HepG2 (cell line): Measurements from ENCODE around the gene TFE3. TPM values are rescaled to one million over a fixed set of nuclear protein-coding genes. Genes with fewer than 3 reads are reported as not detected.

Experiments used
- ADNP ChIP-seq: sonication (generic); formaldehyde crosslinking; IDR thresholded peaks from 2 replicates; pipeline ENCODE4 v1.4.0; 2020; ENCODE audit warnings: missing genetic modification reagents
- ATF7 ChIP-seq, 2 experiments: fragments of 450-650 bp in 1 of 2; sonication (generic) in 1 of 2; formaldehyde crosslinking in 1 of 2; IDR thresholded peaks; 2 replicates each; pipeline versions ENCODE4 v1.4.0 to v1.6.1; 2016 to 2020; ENCODE audit warnings: antibody characterized with exemption in 1 of 2, mild to moderate bottlenecking in 1 of 2, missing genetic modification reagents in 1 of 2
- DRAP1 ChIP-seq: IDR thresholded peaks from 2 replicates; pipeline ENCODE4 v1.6.1; 2016; ENCODE audit warnings: missing genetic modification reagents, missing compliant biosample characterization
- KAT7 ChIP-seq: IDR thresholded peaks from 2 replicates; pipeline ENCODE4 v1.6.1; 2018; ENCODE audit warnings: borderline replicate concordance, missing compliant biosample characterization
- NRL ChIP-seq: sonication (generic); formaldehyde crosslinking; IDR thresholded peaks from 2 replicates; pipeline ENCODE4 v1.5.0; 2020; ENCODE audit warnings: missing genetic modification reagents, mild to moderate bottlenecking, moderate library complexity, borderline replicate concordance
- RXRB ChIP-seq: IDR thresholded peaks from 2 replicates; pipeline ENCODE4 v1.6.1; 2016; ENCODE audit warnings: borderline replicate concordance, missing genetic modification reagents, missing compliant biosample characterization
- SNAPC2 ChIP-seq: sonication (generic); formaldehyde crosslinking; IDR thresholded peaks from 2 replicates; pipeline ENCODE4 v1.8.1; 2022; ENCODE audit warnings: mild to moderate bottlenecking, missing genetic modification reagents
- TBX2 ChIP-seq: sonication (generic); formaldehyde crosslinking; IDR thresholded peaks from 2 replicates; pipeline ENCODE4 v1.5.0; 2020; ENCODE audit warnings: missing genetic modification reagents, mild to moderate bottlenecking, borderline replicate concordance
- TRAFD1 ChIP-seq: sonication (generic); formaldehyde crosslinking; IDR thresholded peaks from 2 replicates; pipeline ENCODE4 v1.5.1; 2020; ENCODE audit warnings: missing genetic modification reagents, mild to moderate bottlenecking, borderline replicate concordance
- U2AF2 ChIP-seq: fragments of 200-400 bp; formaldehyde crosslinking; IDR thresholded peaks from 2 replicates; pipeline ENCODE4 v1.6.1; 2017; ENCODE audit warnings: low read depth, mild to moderate bottlenecking, low read length
- ZBTB44 ChIP-seq: sonication (generic); formaldehyde crosslinking; IDR thresholded peaks from 2 replicates; pipeline ENCODE4 v1.4.0; 2020; ENCODE audit warnings: missing genetic modification reagents
- ZGPAT ChIP-seq: IDR thresholded peaks from 2 replicates; pipeline ENCODE4 v1.6.1; 2016; ENCODE audit warnings: mild to moderate bottlenecking
- ZMYM2 ChIP-seq: sonication (generic); formaldehyde crosslinking; IDR thresholded peaks from 2 replicates; pipeline ENCODE4 v1.8.0; 2022; ENCODE audit warnings: mild to moderate bottlenecking, missing genetic modification reagents
- ZNF232 ChIP-seq: sonication (generic); formaldehyde crosslinking; IDR thresholded peaks from 2 replicates; pipeline ENCODE4 v1.4.0; 2020; ENCODE audit warnings: missing genetic modification reagents, borderline replicate concordance
- ZNF3 ChIP-seq: IDR thresholded peaks from 2 replicates; pipeline ENCODE4 v1.7.0; 2017; ENCODE audit warnings: inconsistent platforms
- ZNF317 ChIP-seq: sonication (generic); formaldehyde crosslinking; IDR thresholded peaks from 2 replicates; pipeline ENCODE4 v1.5.0; 2020; ENCODE audit warnings: mild to moderate bottlenecking, missing genetic modification reagents
- ZNF44 ChIP-seq: sonication (generic); formaldehyde crosslinking; IDR thresholded peaks from 2 replicates; pipeline ENCODE4 v1.5.1; 2020; ENCODE audit warnings: mild to moderate bottlenecking, missing genetic modification reagents
- ZNF614 ChIP-seq: IDR thresholded peaks from 2 replicates; pipeline ENCODE4 v1.6.1; 2018; ENCODE audit warnings: missing biosample characterization, missing genetic modification reagents, inconsistent platforms, borderline replicate concordance
- ZNF740 ChIP-seq: sonication (generic); formaldehyde crosslinking; IDR thresholded peaks from 2 replicates; pipeline ENCODE4 v1.4.0; 2020; ENCODE audit warnings: missing genetic modification reagents
- ZNF75D ChIP-seq: sonication (generic); formaldehyde crosslinking; IDR thresholded peaks from 2 replicates; pipeline ENCODE4 v1.8.1; 2023; ENCODE audit warnings: missing genetic modification reagents, mild to moderate bottlenecking, borderline replicate concordance
- ZSCAN21 ChIP-seq: sonication (generic); formaldehyde crosslinking; IDR thresholded peaks from 2 replicates; pipeline ENCODE4 v1.8.0; 2022; ENCODE audit warnings: mild to moderate bottlenecking, missing genetic modification reagents, moderate library complexity, borderline replicate concordance
- polyA plus RNA-seq, 8 experiments: library from polyadenylated mRNA; depleted of rRNA in 3 of 8; stranded (reverse) in 7 of 8; unstranded in 1 of 8; fragments of >200 nt; fragmentation: Illumina TruSeq in 4 of 8; extraction: Trizol in 4 of 8; gene quantifications; 2 replicates each; pipeline versions ENCODE4 v1.2.1 to v1.2.3, GENCODE V29; 2011 to 2016; ENCODE audit warnings: low read depth in 4 of 8, missing spikeins in 1 of 8, mixed read lengths in 1 of 8; ENCODE audit not compliant: insufficient read depth in 1 of 8
- total RNA-seq, 5 experiments: library from RNA; depleted of rRNA; stranded (reverse); fragments of >200 nt; fragmentation: Illumina TruSeq; extraction: Trizol; gene quantifications; 2 replicates each; pipeline ENCODE4 v1.2.3, GENCODE V29; 2016; ENCODE audit warnings: low read depth in 1 of 5

The TFE3 gene
- total and polyA plus RNA-seq, 2 of the 13 experiments (the other 11 are each of a cell fraction or from before 2014, with no cell fraction given): 8.3 to 12.3 TPM

- TF ChIP-seq ATF7 (IDR thresholded peaks at IDR 0.05): peak; percentile 58
- TF ChIP-seq ATF7 (CRISPR knock-in tag; IDR thresholded peaks at IDR 0.05): no peak
- TF ChIP-seq ZNF232 (CRISPR knock-in tag): no peak
- TF ChIP-seq ZNF317 (CRISPR knock-in tag): no peak
- TF ChIP-seq SNAPC2 (CRISPR knock-in tag): no peak
- TF ChIP-seq ZBTB44 (CRISPR knock-in tag): no peak
- no peak for TF ChIP-seq ZNF44 (CRISPR knock-in tag)
- no peak for TF ChIP-seq RXRB (CRISPR knock-in tag)
- peak; percentile 48; the same call in 1 of the 2 replicates for TF ChIP-seq ZGPAT (CRISPR knock-in tag)
- TF ChIP-seq TRAFD1: no peak
- no peak for TF ChIP-seq TBX2 (CRISPR knock-in tag)
- TF ChIP-seq NRL (CRISPR knock-in tag): no peak
- no peak for TF ChIP-seq ZMYM2 (CRISPR knock-in tag)
- no peak for TF ChIP-seq U2AF2
- TF ChIP-seq ZNF740 (CRISPR knock-in tag): peak; percentile 67; the same call in 1 of the 2 replicates
- TF ChIP-seq ZSCAN21 (CRISPR knock-in tag): no peak
- TF ChIP-seq ADNP (CRISPR knock-in tag): no peak
- no peak for TF ChIP-seq ZNF75D (CRISPR knock-in tag)
- no peak for TF ChIP-seq KAT7 (CRISPR knock-in tag)
- TF ChIP-seq ZNF3 (CRISPR knock-in tag): no peak
- peak; percentile 90 for TF ChIP-seq DRAP1
- TF ChIP-seq ZNF614: no peak
Observed at GRCh38 chrX:49002091-49002935, 40.8 kb downstream of the TFE3 start, which contains the start of gene GRIPAP1 (continued).
